HG03565 (cell line): ENCODE results near the gene RSL24D1.
A peak's percentile ranks its signal among the peaks of the same experiment; 100 is the strongest.
"Not testable (repeated sequence)": the region's sequence is repeated elsewhere in the genome, so short reads cannot be mapped to it uniquely, and the experiment has no call there.

Experiments used
- ATAC-seq: cut with Tn5 transposase; IDR thresholded peaks from one replicate; pipeline ENCODE4 v1.9.1; 2021; ENCODE audit warnings: mild to moderate bottlenecking, moderate library complexity; ENCODE audit not compliant: unreplicated experiment

RSL24D1 gene

DNA sequence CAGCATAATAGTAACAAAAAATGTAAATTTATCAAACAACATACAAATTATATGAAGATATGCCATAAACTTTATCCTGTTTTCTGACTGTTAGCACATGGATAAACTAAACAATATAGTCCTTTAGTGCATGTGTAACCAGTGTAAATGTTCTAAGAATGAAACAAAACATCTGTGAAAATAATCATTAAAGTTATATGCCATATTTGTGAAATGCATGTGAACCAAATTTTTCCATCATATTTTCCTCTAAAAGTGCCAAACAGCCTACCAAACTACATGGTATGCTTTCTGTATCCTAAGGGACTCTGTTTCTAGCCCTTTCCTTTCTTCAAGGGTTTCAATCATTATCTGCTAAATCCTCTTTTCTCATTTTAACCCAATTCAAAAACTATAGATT lies 23.9 kb upstream of the RSL24D1 start:
- no peak for ATAC-seq

DNA sequence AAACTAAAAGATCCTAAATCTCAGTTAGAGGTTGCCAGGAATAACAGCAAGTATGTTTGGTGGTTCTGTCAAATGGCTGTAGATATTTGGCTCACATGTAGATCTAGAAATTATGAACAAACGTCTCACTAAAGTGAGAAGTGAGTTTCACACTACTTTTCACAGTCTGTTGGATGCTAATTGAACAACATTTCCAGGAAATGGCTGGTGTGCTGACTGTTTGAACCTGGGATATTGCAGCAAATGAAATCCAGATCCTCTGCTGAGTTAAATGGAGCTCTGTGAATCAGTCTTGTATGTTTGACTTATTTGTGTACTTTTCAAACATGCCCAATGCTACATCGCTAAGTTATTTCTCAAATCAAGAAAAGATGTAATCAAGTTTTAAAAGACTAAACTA lies 21.3 kb upstream of the RSL24D1 start:
- ATAC-seq = no peak

DNA sequence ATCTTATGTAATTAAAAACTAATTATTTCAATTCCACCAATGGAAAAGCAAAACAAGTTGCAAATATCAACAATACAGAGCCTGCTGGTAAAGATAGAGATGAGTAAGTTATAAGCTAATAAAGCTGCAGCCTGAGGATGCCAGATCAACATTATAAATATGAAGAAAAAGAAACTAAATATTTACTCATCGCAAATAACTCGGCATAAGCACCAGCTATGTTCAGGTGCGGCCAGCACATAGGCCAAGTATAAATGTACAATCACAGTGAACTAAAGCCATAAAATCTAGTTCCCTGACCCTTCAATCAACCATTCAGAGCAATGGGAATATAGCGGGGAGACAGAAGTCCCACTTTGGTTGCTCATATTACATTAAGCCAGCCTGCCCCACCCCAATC lies 7.7 kb upstream of the RSL24D1 start:
- ATAC-seq = no peak

DNA sequence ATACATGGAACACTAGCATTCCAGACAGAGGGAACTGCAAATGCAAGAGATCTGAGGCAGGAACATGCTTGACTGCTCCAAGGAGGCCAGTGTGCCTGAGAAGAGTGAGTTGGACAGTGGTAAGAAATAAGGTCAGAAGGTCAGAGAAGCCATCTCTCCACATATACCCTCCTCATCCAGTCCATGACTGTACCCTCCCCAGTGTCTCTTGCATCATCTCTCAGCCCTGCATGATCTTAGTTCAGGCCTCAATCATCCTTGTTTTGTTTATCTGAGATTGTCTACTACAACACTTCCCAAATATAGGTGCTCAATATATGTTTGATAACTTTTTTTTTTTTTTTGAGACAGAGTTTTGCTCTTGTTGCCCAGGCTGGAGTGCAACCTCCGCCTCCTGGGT lies 5.5 kb upstream of the RSL24D1 start:
- ATAC-seq = no peak

DNA sequence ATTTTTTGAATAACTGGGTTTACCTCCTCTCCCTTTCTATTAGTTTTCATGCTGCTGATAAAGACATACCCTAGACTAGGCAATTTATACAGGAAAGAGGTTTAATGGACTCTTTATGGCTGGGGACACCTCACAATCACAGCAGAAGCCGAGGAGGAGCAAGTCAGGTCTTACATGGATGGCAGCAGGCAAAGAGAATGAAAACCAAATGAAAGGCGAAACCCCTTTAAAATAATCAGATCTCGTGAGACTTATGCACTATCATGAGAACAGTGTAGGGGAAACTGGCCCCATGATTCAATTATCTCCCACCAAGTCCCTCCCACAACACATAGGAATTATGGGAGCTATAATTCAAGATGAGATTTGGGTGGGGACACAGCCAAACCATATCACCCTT lies 2.0 kb upstream of the RSL24D1 start:
- no peak for ATAC-seq

DNA sequence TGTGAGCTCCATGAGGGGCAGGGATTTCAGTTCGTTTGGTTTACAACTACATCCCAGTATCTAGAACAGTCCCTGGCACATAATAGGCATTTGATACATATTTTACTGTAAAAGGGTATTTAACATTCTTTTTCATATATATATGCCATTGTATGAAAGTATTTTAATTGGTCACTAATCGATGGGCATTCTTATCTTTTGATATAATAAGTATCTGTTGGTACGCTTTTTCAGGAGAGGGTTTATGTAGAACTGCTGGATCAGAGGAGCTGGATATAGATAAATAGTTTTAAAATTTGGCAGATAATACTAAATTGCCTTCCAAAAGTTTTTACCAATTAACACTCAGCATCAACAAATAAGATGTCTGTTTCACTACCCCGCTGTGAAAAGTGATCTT lies 978 bp upstream of the RSL24D1 start:
- ATAC-seq = no peak

DNA sequence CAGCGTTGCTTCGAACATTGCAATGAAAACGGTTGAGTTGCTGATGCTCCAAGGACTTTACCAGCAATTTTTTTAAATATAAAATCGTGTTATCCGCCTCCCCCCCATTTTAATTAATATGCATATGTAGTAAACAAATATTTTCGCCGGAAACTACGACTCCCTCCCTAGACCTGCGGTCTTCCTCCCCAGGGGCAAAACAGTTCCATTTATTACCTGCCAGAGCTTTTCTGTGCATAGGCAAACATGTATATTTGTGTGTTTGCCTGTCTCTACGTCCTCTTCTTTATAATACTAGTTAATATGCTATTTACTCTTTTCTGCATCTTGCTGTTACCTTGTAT lies 593 bp upstream of the RSL24D1 start:
- no peak for ATAC-seq

DNA sequence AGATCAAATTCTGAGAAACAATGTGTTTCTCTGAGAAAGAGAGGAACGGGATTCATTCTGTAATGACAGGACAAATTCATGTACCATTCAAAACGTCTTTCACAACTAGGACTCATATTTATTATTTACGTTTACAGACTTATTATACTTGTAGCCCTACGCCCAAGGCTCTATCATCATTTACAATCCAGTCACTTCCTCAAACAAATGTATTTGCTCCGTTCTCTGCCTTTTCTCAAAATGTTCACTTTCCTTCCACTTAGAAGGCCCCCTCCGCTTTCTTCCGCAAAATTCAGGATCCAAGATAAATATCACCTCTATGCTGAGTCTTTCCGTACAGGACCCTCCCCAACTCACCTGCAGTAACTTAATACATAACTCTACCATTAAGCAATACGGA lies 745 bp downstream of the RSL24D1 start:
- no peak for ATAC-seq

DNA sequence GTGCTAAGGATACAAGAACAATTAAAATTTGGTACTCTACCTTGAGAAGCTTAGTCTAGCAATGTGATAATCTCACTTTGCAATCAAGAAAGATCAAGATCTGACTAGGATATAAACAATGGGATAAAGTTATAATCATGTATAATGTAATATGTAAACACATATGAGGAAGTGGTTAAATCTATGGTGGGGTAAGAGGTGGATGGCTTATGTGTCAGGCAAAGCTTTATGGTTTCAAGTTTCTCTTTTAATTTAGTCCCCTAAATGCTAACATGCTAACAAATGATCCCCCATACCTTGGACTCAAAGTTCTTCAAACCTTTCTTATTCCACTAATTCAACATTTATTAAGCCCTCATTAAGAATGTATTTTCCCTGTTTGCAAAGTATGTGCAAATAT lies 2.5 kb downstream of the RSL24D1 start:
- ATAC-seq = no peak

DNA sequence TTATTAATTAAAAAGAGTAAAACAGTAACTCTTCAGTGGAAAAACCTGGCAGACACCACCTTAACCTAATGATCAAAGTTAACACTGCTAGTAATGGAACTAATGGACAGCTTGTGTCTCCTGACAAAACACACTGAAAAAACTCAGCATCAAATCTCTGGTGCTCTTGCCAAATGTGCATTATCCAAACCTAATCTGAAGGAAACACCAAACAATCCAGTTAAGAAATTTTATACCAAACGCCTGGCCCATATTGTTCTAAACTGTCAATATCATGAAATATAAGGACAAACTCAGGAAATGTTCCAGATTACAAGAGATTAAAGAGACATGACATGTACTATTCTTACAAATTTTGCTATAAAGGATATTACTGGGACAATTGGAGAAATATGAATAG lies 10.4 kb downstream of the RSL24D1 start:
- ATAC-seq = no peak

DNA sequence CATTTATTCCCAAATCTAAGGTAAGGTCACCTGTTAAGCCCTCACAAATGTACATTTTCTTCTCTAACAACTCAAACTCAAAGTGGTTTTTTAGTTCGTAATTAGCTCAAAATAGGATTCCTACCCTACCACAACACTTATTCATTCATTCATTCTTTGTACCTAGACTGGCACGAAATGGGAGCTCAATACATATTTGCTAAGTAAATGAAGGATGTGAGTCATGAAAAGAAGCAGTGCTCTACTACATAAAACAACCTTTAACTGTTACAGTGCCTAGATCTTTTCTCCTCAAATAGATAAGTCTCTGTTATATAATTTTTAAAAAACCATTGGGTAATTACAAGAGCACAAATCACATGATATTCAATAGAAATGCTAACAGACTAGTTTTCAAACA lies 13.1 kb downstream of the RSL24D1 start:
- no peak for ATAC-seq

DNA sequence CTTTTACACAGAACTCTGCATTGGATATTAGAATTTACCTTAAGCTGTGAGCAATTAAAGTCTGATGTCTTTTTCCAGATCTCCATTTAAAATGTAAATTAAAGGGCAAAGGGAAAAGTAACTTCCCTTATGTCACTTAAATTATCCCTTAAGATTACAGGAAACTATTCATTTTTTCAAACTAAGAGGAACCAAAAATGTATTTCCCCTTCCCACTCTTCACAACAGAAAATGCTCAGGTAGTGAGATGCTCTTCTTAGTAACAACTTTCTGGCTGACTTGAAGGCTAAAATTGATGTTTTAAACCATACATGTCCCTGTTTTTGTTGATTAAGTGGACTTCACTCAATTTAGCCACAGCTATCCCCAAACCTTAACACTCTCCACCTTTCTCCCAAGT lies 17.6 kb downstream of the RSL24D1 start:
- no peak for ATAC-seq

DNA sequence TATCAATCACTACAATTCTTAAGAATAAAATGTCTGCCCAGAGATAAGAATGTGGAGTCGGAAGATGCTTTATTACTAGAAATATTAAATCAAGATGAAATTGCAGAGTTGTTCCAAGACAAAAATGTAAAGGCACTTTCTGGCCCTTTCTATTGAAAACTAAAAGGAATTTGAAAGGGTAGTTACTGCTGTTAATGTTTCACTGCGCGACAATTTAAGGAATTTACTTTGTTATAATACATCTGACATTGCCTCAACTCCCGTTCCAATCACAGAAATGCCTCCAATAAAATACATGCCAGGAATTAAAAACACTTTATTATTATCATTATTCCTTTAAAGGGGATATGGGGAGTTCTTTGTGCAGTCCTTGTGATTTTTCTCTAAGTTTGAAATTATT lies 26.4 kb downstream of the RSL24D1 start:
- no peak for ATAC-seq

DNA sequence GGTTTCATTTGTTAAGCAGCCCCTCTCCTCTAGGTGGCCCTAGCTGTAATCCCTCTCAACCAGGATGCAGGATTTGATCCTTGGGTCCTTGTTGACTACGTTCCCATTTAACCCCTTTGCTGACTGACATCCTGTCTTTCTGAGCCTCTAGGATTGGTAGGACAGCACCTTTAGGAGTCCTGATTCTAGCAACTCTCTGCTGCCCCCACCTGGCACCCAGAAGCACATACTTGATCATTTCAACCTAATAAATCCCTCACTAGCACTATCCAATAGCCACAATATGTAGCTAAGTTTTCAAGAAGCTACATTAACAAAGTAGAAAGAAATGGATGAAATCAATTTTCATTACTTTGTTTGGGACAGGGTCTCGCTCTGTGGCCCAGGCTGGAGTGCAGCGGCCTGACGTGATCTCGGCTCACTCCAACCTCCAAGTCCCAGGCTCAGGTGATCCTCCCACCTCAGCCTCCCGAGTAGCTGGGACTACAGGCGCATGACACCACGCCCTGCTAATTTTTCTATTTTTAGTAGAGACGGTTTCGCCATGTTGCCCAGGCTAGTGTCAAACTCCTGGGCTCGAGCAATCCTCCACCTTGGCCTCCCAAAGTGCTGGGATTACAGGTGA lies 28.3 kb downstream of the RSL24D1 start:
- peak; percentile 85 for ATAC-seq

DNA sequence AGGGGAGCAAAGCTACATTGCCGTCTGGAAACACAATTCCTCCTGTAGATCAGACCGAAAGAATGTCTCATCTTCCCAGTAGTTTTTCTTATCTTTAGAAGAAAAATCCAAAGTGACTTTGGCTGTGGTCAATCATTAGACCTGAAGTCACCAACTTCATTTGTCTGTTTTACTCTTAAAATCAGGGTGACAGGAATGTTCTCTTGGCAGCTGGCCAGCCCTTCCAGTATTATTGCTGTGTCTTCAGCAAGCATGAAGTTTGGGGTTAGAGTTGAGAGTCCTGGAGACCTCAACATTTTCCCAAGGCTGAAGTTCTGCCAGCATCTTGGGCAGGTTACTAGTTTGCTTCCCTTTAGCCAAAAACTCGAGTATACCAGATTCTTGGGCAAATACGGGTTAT lies 32.5 kb downstream of the RSL24D1 start:
- no peak for ATAC-seq

DNA sequence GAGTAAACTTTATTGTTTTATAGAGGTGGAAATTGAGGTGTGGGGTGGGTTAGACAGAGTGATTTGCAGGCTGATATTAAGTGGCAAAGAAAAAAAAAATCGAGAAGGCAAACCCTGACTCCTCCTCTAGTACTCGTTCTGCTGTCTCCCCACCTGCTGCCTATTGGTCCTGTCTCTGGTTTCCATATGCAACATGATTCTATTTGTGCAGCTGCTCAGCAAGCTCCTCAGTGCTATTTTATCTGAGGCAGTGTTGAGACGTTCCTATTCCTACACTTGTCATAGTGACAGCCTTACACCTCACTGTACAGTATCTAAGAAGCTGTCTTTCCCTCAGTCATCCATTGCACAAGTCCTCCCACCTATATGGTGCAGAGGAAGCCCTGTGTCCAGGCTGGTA lies 45.1 kb downstream of the RSL24D1 start:
- no peak for ATAC-seq

DNA sequence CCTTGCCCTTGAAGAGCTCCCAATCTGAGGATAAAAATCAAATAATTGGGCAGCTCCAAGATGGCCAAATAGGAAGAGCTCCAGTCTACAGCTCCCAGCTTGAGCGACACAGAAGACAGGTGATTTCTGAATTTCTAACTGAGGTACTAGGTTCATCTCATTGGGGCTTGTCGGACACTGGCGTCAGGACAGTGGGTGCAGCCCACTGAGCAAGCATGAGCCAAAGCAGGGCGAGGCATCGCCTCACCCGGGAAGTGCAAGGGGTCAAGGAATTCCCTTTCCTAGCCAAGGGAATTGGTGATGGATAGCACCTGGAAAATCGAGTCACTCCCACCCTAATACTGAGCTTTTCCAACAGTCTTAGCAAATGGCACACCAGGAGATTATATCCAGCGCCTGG lies 53.6 kb downstream of the RSL24D1 start:
- ATAC-seq = not testable (repeated sequence)

DNA sequence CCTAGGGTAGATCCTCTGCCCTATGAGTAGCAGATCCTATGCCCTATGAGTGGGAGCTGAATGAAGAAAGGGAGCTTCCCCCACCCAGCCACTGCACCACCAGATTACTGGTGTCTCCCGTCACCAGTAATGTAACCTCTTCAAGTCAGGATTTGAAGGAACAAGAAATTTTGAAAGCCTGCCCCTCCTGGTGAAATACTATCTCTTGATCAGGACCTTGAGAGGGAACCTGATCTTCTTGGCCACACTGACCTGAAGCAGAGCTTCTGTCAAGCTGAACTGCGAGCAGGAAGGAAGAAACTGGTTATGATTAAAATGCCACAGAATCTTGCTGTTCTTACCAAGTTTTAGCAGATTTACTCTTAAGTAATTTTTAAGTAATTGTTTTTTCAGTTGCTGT lies 62.8 kb downstream of the RSL24D1 start:
- ATAC-seq = no peak

DNA sequence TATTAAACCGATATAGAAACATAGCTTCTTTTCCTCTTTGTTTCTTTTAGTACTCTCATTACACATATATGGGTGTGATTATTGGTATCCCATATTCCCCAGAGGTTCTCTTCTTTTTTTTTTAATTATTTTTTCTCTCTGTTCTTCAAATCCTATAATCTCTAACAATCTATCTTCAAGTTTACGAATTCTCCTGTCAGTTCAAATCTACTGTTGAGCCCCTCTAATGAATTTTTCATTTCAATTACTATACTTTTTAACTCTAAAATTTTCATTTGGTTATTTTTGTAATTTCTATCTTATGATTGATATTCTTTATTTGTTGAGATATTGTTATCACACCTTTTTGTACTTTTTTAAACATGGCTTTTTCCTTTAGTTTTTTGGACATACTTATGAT lies 64.1 kb downstream of the RSL24D1 start:
- ATAC-seq = no peak
